Loucy (cell line): ENCODE measurements around the gene ARF1.
A peak's percentile ranks its signal among the peaks of the same experiment; 100 is the strongest.

ENCODE experiments used
- H2AFZ ChIP-seq: fragments of 200-600 bp; sonication (generic); 2 replicates; pipeline ENCODE4 v1.6.0; 2016; ENCODE audit warnings: antibody characterized with exemption, mild to moderate bottlenecking, low read length, moderate library complexity
- H3F3A ChIP-seq: fragments of 200-600 bp; 2 replicates; pipeline ENCODE4 v1.6.0; 2016; ENCODE audit warnings: antibody characterized with exemption, low read depth, mild to moderate bottlenecking
- H3K27me3 ChIP-seq: fragments of 200-600 bp; sonication (generic); 2 replicates; pipeline ENCODE4 v1.6.1; 2014; ENCODE audit warnings: low read length, mild to moderate bottlenecking; ENCODE audit not compliant: insufficient read depth, poor library complexity, severe bottlenecking
- H3K36me3 ChIP-seq: fragments of 200-600 bp; sonication (generic); 2 replicates; pipeline ENCODE4 v1.6.1; 2016; ENCODE audit warnings: low read length; ENCODE audit not compliant: insufficient read depth
- H3K4me1 ChIP-seq: fragments of 200-600 bp; sonication (generic); 2 replicates; pipeline ENCODE4 v1.5.1; 2014; ENCODE audit warnings: low read length, mild to moderate bottlenecking; ENCODE audit not compliant: insufficient read depth, poor library complexity, severe bottlenecking
- H3K4me2 ChIP-seq: fragments of 200-600 bp; sonication (generic); 2 replicates; pipeline ENCODE4 v1.6.0; 2014; ENCODE audit warnings: antibody characterized with exemption, low read length, low read depth, mild to moderate bottlenecking; ENCODE audit not compliant: poor library complexity, severe bottlenecking
- H3K4me3 ChIP-seq: fragments of 200-600 bp; sonication (generic); 2 replicates; pipeline ENCODE4 v1.5.1; 2014; ENCODE audit warnings: low read length, mild to moderate bottlenecking, mixed read lengths; ENCODE audit not compliant: poor library complexity, severe bottlenecking
- H3K79me2 ChIP-seq: fragments of 200-600 bp; sonication (generic); 2 replicates; pipeline ENCODE4 v1.6.1; 2014; ENCODE audit warnings: low read length; ENCODE audit not compliant: insufficient read depth
- H3K9ac ChIP-seq: fragments of 200-600 bp; sonication (generic); 2 replicates; pipeline ENCODE4 v1.6.0; 2014; ENCODE audit warnings: mild to moderate bottlenecking, low read depth, low read length, moderate library complexity; ENCODE audit not compliant: poor library complexity, severe bottlenecking
- H3K9me2 ChIP-seq: fragments of 200-600 bp; sonication (generic); replicated peaks from 2 replicates; pipeline ENCODE4 v1.6.1; 2016; ENCODE audit warnings: low read depth, low read length, mixed read lengths
- H3K9me3 ChIP-seq: fragments of 200-600 bp; sonication (generic); 2 replicates; pipeline ENCODE4 v1.6.1; 2014; ENCODE audit warnings: mild to moderate bottlenecking, antibody characterized with exemption, low read length, low read depth; ENCODE audit not compliant: insufficient read depth
- H4K20me1 ChIP-seq: fragments of 200-600 bp; sonication (generic); 2 replicates; pipeline ENCODE4 v1.6.0; 2014; ENCODE audit warnings: antibody characterized with exemption, low read length, mild to moderate bottlenecking; ENCODE audit not compliant: insufficient read depth, poor library complexity, severe bottlenecking
- EZH2phosphoT487 ChIP-seq: fragments of 200-600 bp; IDR thresholded peaks from 2 replicates; pipeline ENCODE4 v1.6.1; 2018; ENCODE audit warnings: antibody characterized with exemption, mild to moderate bottlenecking, moderate library complexity, borderline replicate concordance
- TF ChIP-seq, protein P1 (sequence below): fragments of 200-600 bp; sonication (generic); conservative IDR thresholded peaks from 2 replicates; pipeline ENCODE4 v1.5.1; 2014; ENCODE audit warnings: mild to moderate bottlenecking, antibody characterized with exemption, low read length

ARF1 gene

DNA sequence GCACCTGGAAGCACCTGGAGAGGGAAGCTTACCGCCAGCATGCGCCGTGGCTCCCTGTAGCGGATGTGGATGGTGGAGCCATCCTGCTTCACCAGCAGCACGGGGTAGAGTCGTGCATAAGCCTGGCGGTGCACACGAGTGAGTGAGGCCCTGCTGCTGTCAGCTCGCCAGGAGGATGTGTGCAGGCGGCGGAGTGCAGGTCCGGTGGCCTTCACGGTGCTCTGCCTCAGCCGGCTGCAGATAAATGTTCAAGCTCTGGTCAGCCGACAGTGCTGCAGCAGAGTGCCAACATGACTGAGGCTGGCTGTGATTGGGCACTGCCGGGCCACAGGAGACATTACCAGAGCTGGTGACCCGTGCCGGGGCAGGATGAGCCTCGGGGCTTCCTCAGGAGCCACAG lies 25.1 kb downstream of the ARF1 start:
- Histone ChIP-seq H3K9me2 (no peaks in the 10 kb centered on the region), H2AFZ (no peak overlapping the region), H3K4me3 (no peak overlapping the region), H3F3A (no peaks in the 10 kb centered on the region), H3K4me2 (peak overlapping the region; percentile 86), H3K79me2 (peaks cover 44% of the 10 kb centered on the region), H4K20me1 (peaks cover 4% of the 10 kb centered on the region), H3K27me3 (no peaks in the 10 kb centered on the region), H3K9me3 (no peaks in the 10 kb centered on the region), H3K9ac (peak overlapping the region; percentile 90), H3K4me1 (peaks cover 23% of the 10 kb centered on the region), H3K36me3 (no peaks in the 10 kb centered on the region; the same call in 1 of the 2 replicates)
- TF ChIP-seq EZH2phosphoT487 = no peak
- TF ChIP-seq, protein P1, sequence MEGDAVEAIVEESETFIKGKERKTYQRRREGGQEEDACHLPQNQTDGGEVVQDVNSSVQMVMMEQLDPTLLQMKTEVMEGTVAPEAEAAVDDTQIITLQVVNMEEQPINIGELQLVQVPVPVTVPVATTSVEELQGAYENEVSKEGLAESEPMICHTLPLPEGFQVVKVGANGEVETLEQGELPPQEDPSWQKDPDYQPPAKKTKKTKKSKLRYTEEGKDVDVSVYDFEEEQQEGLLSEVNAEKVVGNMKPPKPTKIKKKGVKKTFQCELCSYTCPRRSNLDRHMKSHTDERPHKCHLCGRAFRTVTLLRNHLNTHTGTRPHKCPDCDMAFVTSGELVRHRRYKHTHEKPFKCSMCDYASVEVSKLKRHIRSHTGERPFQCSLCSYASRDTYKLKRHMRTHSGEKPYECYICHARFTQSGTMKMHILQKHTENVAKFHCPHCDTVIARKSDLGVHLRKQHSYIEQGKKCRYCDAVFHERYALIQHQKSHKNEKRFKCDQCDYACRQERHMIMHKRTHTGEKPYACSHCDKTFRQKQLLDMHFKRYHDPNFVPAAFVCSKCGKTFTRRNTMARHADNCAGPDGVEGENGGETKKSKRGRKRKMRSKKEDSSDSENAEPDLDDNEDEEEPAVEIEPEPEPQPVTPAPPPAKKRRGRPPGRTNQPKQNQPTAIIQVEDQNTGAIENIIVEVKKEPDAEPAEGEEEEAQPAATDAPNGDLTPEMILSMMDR = no peak

DNA sequence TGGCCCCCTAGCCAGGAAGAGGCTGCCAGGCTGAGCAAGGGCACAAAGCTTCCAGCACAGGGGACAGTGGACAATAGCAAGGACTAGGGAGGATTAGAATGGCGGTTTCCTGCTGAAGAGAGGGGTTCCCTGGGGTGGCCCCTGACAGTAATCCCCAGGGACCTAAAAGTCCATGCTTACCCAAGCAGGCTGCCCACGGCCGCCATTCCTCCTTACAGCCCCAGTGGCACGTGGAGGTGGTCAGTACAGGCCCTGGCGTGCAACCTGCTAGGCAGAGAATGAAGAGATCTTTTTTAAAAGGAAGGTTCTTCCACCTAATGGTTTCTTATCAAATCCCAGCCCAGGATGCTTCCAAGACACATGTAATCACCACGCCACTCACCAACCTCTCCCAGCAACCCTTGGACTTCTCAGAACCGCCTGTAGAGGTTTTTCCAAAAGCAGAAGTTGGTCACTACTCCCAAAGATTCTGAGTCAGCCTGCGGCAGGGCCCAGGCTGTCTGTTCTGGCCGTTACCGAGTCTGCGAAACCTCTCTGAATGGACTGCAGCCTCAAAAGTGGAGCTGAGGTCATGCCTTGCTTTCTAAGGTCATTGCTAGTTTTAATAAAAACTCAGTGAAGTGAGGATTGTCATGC lies 25.7 kb downstream of the ARF1 start:
- Histone ChIP-seq H2AFZ (no peak overlapping the region), H3K27me3 (no peaks in the 10 kb centered on the region), H3K9ac (peak overlapping the region; percentile 90), H3K9me3 (no peaks in the 10 kb centered on the region), H4K20me1 (peaks cover 4% of the 10 kb centered on the region), H3K4me2 (peak overlapping the region; percentile 86), H3K4me1 (peaks cover 23% of the 10 kb centered on the region), H3K79me2 (peaks cover 39% of the 10 kb centered on the region), H3F3A (no peaks in the 10 kb centered on the region), H3K4me3 (peak overlapping the region; percentile 94), H3K36me3 (no peaks in the 10 kb centered on the region; the same call in 1 of the 2 replicates), H3K9me2 (no peaks in the 10 kb centered on the region)
- no peak for TF ChIP-seq EZH2phosphoT487
- TF ChIP-seq, protein P1 = no peak

DNA sequence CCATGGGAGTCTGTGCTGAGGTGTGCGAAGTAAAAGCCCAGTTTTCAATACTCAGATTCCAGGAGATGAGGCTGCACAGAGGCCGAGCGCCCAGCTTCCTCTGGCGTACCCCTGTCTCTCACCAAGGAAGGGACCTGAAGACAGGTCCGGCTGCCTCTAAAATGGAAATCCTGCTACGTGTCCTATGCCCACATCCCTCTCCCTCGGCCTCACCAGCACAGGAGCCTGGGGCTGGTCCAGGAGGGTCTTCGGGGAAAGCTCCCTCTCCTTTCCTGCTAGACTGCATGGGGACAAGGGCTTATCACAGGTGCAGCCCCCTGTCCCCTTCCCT lies 26.2 kb downstream of the ARF1 start:
- H3F3A ChIP-seq = no peaks in the 10 kb centered on the region

More for the DNA sequence above, 26.2 kb downstream of the ARF1 start:
- Histone ChIP-seq H3K79me2 (peaks cover 35% of the 10 kb centered on the region), H4K20me1 (peaks cover 4% of the 10 kb centered on the region), H3K9me3 (no peaks in the 10 kb centered on the region), H3K4me1 (peaks cover 22% of the 10 kb centered on the region), H3K36me3 (no peaks in the 10 kb centered on the region; the same call in 1 of the 2 replicates), H2AFZ (peak overlapping the region; percentile 73), H3K9me2 (no peaks in the 10 kb centered on the region), H3K27me3 (no peaks in the 10 kb centered on the region), H3K4me3 (peak overlapping the region; percentile 94), H3K4me2 (peak overlapping the region; percentile 86), H3K9ac (peak overlapping the region; percentile 90)
- TF ChIP-seq, protein P1 = no peak
- no peak for TF ChIP-seq EZH2phosphoT487
